ENCODE measurements around the gene IL1RAPL1. TPM values are rescaled to one million over a fixed set of nuclear protein-coding genes. Genes with fewer than 3 reads are reported as not detected.

The IL1RAPL1 gene
- polyA plus RNA-seq, 1 of the 3 experiments (the other 2 are of a cell fraction), result 2.8 TPM

- no peak overlapping the region for H2AFZ ChIP-seq (ENCODE audit: low read depth)
- no peak overlapping the region for H3K27ac ChIP-seq (ENCODE audit: low read depth in 2 of 2, low read length in 1 of 2)
- no peaks in the 10 kb centered on the region for H3F3A ChIP-seq (replicated peaks; ENCODE audit: insufficient read depth)
- no peaks in the 10 kb centered on the region for H3K79me2 ChIP-seq (ENCODE audit: insufficient read depth)
- no peaks in the 10 kb centered on the region for H3K4me1 ChIP-seq (ENCODE audit: control insufficient read depth in 1 of 2, insufficient read depth in 2 of 2, low read depth in 1 of 2, low read length in 1 of 2)
- no peaks in the 10 kb centered on the region for H3K9me2 ChIP-seq
- POLR2A ChIA-PET, result no interaction called here
- H4K20me1 ChIP-seq (ENCODE audit: insufficient read depth), result no peaks in the 10 kb centered on the region
- no peak for TF ChIP-seq RFX5 (IDR thresholded peaks at IDR 0.05; ENCODE audit: low read length)
- TF ChIP-seq FOXM1 (IDR thresholded peaks at IDR 0.05; ENCODE audit: low read depth), result no peak
- TF ChIP-seq CTCF (IDR thresholded peaks at IDR 0.05), result no peak
- TF ChIP-seq SMC3 (IDR thresholded peaks at IDR 0.05; ENCODE audit: low read depth, low read length), result no peak
- TF ChIP-seq YY1 (IDR thresholded peaks at IDR 0.05; ENCODE audit: low read depth), result no peak
- TF ChIP-seq PBX3 (IDR thresholded peaks at IDR 0.05), result peak; percentile 53; the same call in 1 of the 2 replicates
- peak; percentile 47 for TF ChIP-seq TCF12 (IDR thresholded peaks at IDR 0.05)
- TF ChIP-seq FOSL2 (IDR thresholded peaks at IDR 0.05; ENCODE audit: borderline replicate concordance, low read depth), result no peak
- TF ChIP-seq GABPA (IDR thresholded peaks at IDR 0.05; ENCODE audit: low read depth), result no peak
- no peak overlapping the region for H3K4me2 ChIP-seq
- DNase-seq, result no peak
- no peak overlapping the region for H3K4me3 ChIP-seq (ENCODE audit: low read depth in 2 of 2, low read length in 1 of 2)
- WGBS (ENCODE audit: low lambda C conversion rate), result 44% methylated on average over 5 of the region's 5 CpGs
- H3K36me3 ChIP-seq (replicated peaks in 1 of 2; ENCODE audit: control insufficient read depth in 1 of 2, insufficient read depth in 2 of 2, low read length in 1 of 2), result no peaks in the 10 kb centered on the region
- no peaks in the 10 kb centered on the region for H3K27me3 ChIP-seq (ENCODE audit: insufficient read depth)
- H3K9ac ChIP-seq, result no peak overlapping the region
- H3K9me3 ChIP-seq, result no peaks in the 10 kb centered on the region
- CTCF ChIA-PET, result no interaction called here
These were observed 1239.5 kb downstream of the IL1RAPL1 start for GRCh38 chrX:29826742-29827141.

- no peaks in the 10 kb centered on the region for H3K9me3 ChIP-seq
- H3K9me2 ChIP-seq, result no peaks in the 10 kb centered on the region
- H3K4me1 ChIP-seq (ENCODE audit: control insufficient read depth in 1 of 2, insufficient read depth in 2 of 2, low read depth in 1 of 2, low read length in 1 of 2), result no peaks in the 10 kb centered on the region
- no peaks in the 10 kb centered on the region for H3K27me3 ChIP-seq (ENCODE audit: insufficient read depth)
- no peak for TF ChIP-seq TCF12 (IDR thresholded peaks at IDR 0.05)
- TF ChIP-seq NRF1 (IDR thresholded peaks at IDR 0.05; ENCODE audit: low read depth, low read length), result no peak
- TF ChIP-seq MEF2A (IDR thresholded peaks at IDR 0.05; ENCODE audit: borderline replicate concordance, low read depth), result no peak
- TF ChIP-seq GATA2 (CRISPR knock-in tag; IDR thresholded peaks at IDR 0.05), result no peak
- TF ChIP-seq GABPA (IDR thresholded peaks at IDR 0.05; ENCODE audit: low read depth), result no peak
- no peak for TF ChIP-seq SMC3 (IDR thresholded peaks at IDR 0.05; ENCODE audit: low read depth, low read length)
- no peak for TF ChIP-seq SIN3A (IDR thresholded peaks at IDR 0.05; ENCODE audit: borderline replicate concordance, low read depth, low read length)
- no peak for TF ChIP-seq RFX5 (IDR thresholded peaks at IDR 0.05; ENCODE audit: low read length)
- TF ChIP-seq REST (IDR thresholded peaks at IDR 0.05; ENCODE audit: low read depth, low read length), result no peak
- TF ChIP-seq JUND (IDR thresholded peaks at IDR 0.05), result no peak
- TF ChIP-seq FOXM1 (IDR thresholded peaks at IDR 0.05; ENCODE audit: low read depth), result no peak
- no peak for TF ChIP-seq ELF1 (IDR thresholded peaks at IDR 0.05)
- no peak for TF ChIP-seq YY1 (IDR thresholded peaks at IDR 0.05; ENCODE audit: low read depth)
- TF ChIP-seq MXI1 (IDR thresholded peaks at IDR 0.05; ENCODE audit: low read depth, low read length), result no peak
- TF ChIP-seq ZBTB33 (IDR thresholded peaks at IDR 0.05; ENCODE audit: borderline replicate concordance, low read depth), result no peak
- TF ChIP-seq RCOR1 (IDR thresholded peaks at IDR 0.05; ENCODE audit: low read length), result no peak
- no peak for TF ChIP-seq CHD2 (IDR thresholded peaks at IDR 0.05; ENCODE audit: low read length, partially characterized antibody)
- TF ChIP-seq MAX (IDR thresholded peaks at IDR 0.05; ENCODE audit: low read depth), result no peak
- H3F3A ChIP-seq (replicated peaks; ENCODE audit: insufficient read depth), result no peaks in the 10 kb centered on the region
- no peak for DNase-seq
- H4K20me1 ChIP-seq (ENCODE audit: insufficient read depth), result no peaks in the 10 kb centered on the region
- H2AFZ ChIP-seq (ENCODE audit: low read depth), result no peak overlapping the region
- ChIA-PET POLR2A (no interaction called here), CTCF (no interaction called here)
- no peak overlapping the region for H3K4me2 ChIP-seq
- no peak overlapping the region for H3K27ac ChIP-seq (ENCODE audit: low read depth in 2 of 2, low read length in 1 of 2)
- no peak overlapping the region for H3K4me3 ChIP-seq (ENCODE audit: low read depth in 2 of 2, low read length in 1 of 2)
- no peaks in the 10 kb centered on the region for H3K36me3 ChIP-seq (replicated peaks in 1 of 2; ENCODE audit: control insufficient read depth in 1 of 2, insufficient read depth in 2 of 2, low read length in 1 of 2)
- no peaks in the 10 kb centered on the region for H3K79me2 ChIP-seq (ENCODE audit: insufficient read depth)
- 39% methylated on average over 2 of the region's 2 CpGs for WGBS (ENCODE audit: low lambda C conversion rate)
- no peak overlapping the region for H3K9ac ChIP-seq
These were observed 1247.1 kb downstream of the IL1RAPL1 start for GRCh38 chrX:29834311-29834710.

Data from SK-N-SH (cell line).